H9 (cell line): ENCODE data around the gene SLC49A4. TPM values are rescaled to one million over a fixed set of nuclear protein-coding genes. Genes with fewer than 3 reads are reported as not detected.

Source experiments
- DNase-seq: peaks from one replicate; pipeline ENCODE4 v3.0.0-alpha.2; 2017
- H2AFZ ChIP-seq: one replicate; pipeline ENCODE4 v1.6.1; 2013; ENCODE audit warnings: mild to moderate bottlenecking, low read length, control low read depth, moderate library complexity
- H2AK5ac ChIP-seq: 2 replicates; pipeline ENCODE4 v1.6.1; 2013; ENCODE audit warnings: low read length, control low read depth, mixed read lengths; ENCODE audit not compliant: insufficient read length
- H2BK120ac ChIP-seq: one replicate; pipeline ENCODE4 v1.6.1; 2013; ENCODE audit warnings: low read depth, mild to moderate bottlenecking, low read length, control low read depth, inconsistent platforms; ENCODE audit not compliant: poor library complexity, severe bottlenecking
- H2BK12ac ChIP-seq: 2 replicates; pipeline ENCODE4 v1.6.1; 2013; ENCODE audit warnings: low read length, control low read depth, mixed read lengths, low read depth; ENCODE audit not compliant: insufficient read length
- H2BK15ac ChIP-seq: 2 replicates; pipeline ENCODE4 v1.6.1; 2013; ENCODE audit warnings: low read depth, low read length, control low read depth
- H2BK20ac ChIP-seq: one replicate; pipeline ENCODE4 v1.6.1; 2013; ENCODE audit warnings: low read depth, mild to moderate bottlenecking, low read length, control low read depth, inconsistent platforms; ENCODE audit not compliant: poor library complexity, severe bottlenecking
- H2BK5ac ChIP-seq: 2 replicates; pipeline ENCODE4 v1.6.1; 2013; ENCODE audit warnings: low read length, control low read depth, mixed read lengths; ENCODE audit not compliant: insufficient read length
- H3K14ac ChIP-seq: 2 replicates; pipeline ENCODE4 v1.6.1; 2013; ENCODE audit warnings: low read length, control low read depth; ENCODE audit not compliant: insufficient read depth
- H3K18ac ChIP-seq: 2 replicates; pipeline ENCODE4 v1.6.1; 2013; ENCODE audit warnings: low read depth, mild to moderate bottlenecking, mixed read lengths, low read length, control low read depth; ENCODE audit not compliant: insufficient read length
- H3K23ac ChIP-seq: 2 replicates; pipeline ENCODE4 v1.6.1; 2013; ENCODE audit warnings: low read length, control low read depth, mixed read lengths, low read depth; ENCODE audit not compliant: insufficient read length
- H3K23me2 ChIP-seq: 2 replicates; pipeline ENCODE4 v1.6.1; 2013; ENCODE audit warnings: low read depth, mild to moderate bottlenecking, mixed read lengths, low read length, control low read depth; ENCODE audit not compliant: insufficient read length, poor library complexity, severe bottlenecking
- H3K27ac ChIP-seq: 2 replicates; pipeline ENCODE4 v1.5.1; 2013; ENCODE audit warnings: low read length, control low read depth, mixed read lengths, low read depth; ENCODE audit not compliant: insufficient read length
- H3K27me3 ChIP-seq: 2 replicates; pipeline ENCODE4 v1.6.1; 2013; ENCODE audit warnings: low read length, control low read depth, inconsistent platforms; ENCODE audit not compliant: insufficient read depth
- H3K4ac ChIP-seq: 2 replicates; pipeline ENCODE4 v1.6.1; 2013; ENCODE audit warnings: low read depth, mild to moderate bottlenecking, control low read depth, inconsistent platforms, low read length, moderate library complexity
- H3K4me1 ChIP-seq: 2 replicates; pipeline ENCODE4 v1.6.1; 2013; ENCODE audit warnings: low read length, control low read depth, inconsistent platforms; ENCODE audit not compliant: insufficient read depth
- H3K4me2 ChIP-seq: 2 replicates; pipeline ENCODE4 v1.6.1; 2013; ENCODE audit warnings: low read length, control low read depth, mixed read lengths; ENCODE audit not compliant: insufficient read length, insufficient read depth
- H3K56ac ChIP-seq: 2 replicates; pipeline ENCODE4 v1.6.1; 2013; ENCODE audit warnings: low read depth, mild to moderate bottlenecking, mixed read lengths, low read length, control low read depth; ENCODE audit not compliant: insufficient read length
- H3K79me1 ChIP-seq: 2 replicates; pipeline ENCODE4 v1.6.1; 2013; ENCODE audit warnings: low read depth, mild to moderate bottlenecking, moderate library complexity, low read length, control low read depth, inconsistent platforms; ENCODE audit not compliant: insufficient read depth, poor library complexity, severe bottlenecking
- H3K79me2 ChIP-seq: 2 replicates; pipeline ENCODE4 v1.6.1; 2013; ENCODE audit warnings: low read length, control low read depth, inconsistent platforms; ENCODE audit not compliant: insufficient read depth
- H3K9ac ChIP-seq: 2 replicates; pipeline ENCODE4 v1.6.1; 2013; ENCODE audit warnings: low read length, control low read depth, mixed read lengths; ENCODE audit not compliant: insufficient read length; ENCODE audit errors: extremely low read depth
- H3K9me3 ChIP-seq: one replicate; pipeline ENCODE4 v1.6.1; 2013; ENCODE audit warnings: low read depth, low read length, inconsistent platforms; ENCODE audit not compliant: control insufficient read depth
- H3T11ph ChIP-seq: one replicate; pipeline ENCODE4 v1.6.1; 2013; ENCODE audit warnings: mild to moderate bottlenecking, low read length, control low read depth, inconsistent platforms
- H4K20me1 ChIP-seq: one replicate; pipeline ENCODE4 v1.6.1; 2013; ENCODE audit not compliant: control insufficient read depth, insufficient read length, insufficient read depth
- H4K5ac ChIP-seq: 2 replicates; pipeline ENCODE4 v1.6.1; 2013; ENCODE audit warnings: low read depth, mild to moderate bottlenecking, mixed read lengths, low read length, control low read depth; ENCODE audit not compliant: insufficient read length
- H4K8ac ChIP-seq: replicated peaks from 2 replicates; pipeline ENCODE4 v1.6.1; 2013; ENCODE audit warnings: low read length, control low read depth, mixed read lengths, low read depth; ENCODE audit not compliant: insufficient read length
- H4K91ac ChIP-seq: 2 replicates; pipeline ENCODE4 v1.6.1; 2013; ENCODE audit warnings: low read depth, mild to moderate bottlenecking, moderate library complexity, mixed read lengths, low read length, control low read depth; ENCODE audit not compliant: insufficient read length
- H3K27ac Mint-ChIP-seq, 3 experiments: 2 replicates in 2 of 3; 3 replicates in 1 of 3; pipeline ENCODE4 v1.8.0; 2020 to 2021; ENCODE audit warnings: mixed read lengths in 3 of 3, mild to moderate bottlenecking in 1 of 3, moderate library complexity in 1 of 3
- H3K27me3 Mint-ChIP-seq: 2 replicates; pipeline ENCODE4 v1.8.0; 2021; ENCODE audit warnings: low read depth, mild to moderate bottlenecking, moderate library complexity, mixed read lengths
- H3K36me3 Mint-ChIP-seq, 3 experiments: 2 replicates in 2 of 3; 3 replicates in 1 of 3; pipeline ENCODE4 v1.8.0; 2020 to 2021; ENCODE audit warnings: low read depth in 3 of 3, mixed read lengths in 3 of 3; ENCODE audit not compliant: insufficient read depth in 1 of 3
- H3K4me1 Mint-ChIP-seq, 2 experiments: 2 replicates each; pipeline ENCODE4 v1.8.0; 2020; ENCODE audit warnings: mixed read lengths in 2 of 2
- H3K4me3 Mint-ChIP-seq, 2 experiments: 2 replicates in 1 of 2; 3 replicates in 1 of 2; pipeline ENCODE4 v1.8.0; 2020 to 2021; ENCODE audit warnings: mild to moderate bottlenecking in 2 of 2, mixed read lengths in 2 of 2, moderate library complexity in 1 of 2
- H3K9me3 Mint-ChIP-seq, 2 experiments: 2 replicates in 1 of 2; 3 replicates in 1 of 2; pipeline ENCODE4 v1.8.0; 2020; ENCODE audit warnings: mild to moderate bottlenecking in 2 of 2, mixed read lengths in 2 of 2, moderate library complexity in 1 of 2
- CTCF ChIP-seq: fragments of 200-600 bp; sonication (generic); conservative IDR thresholded peaks from 3 replicates; pipeline ENCODE4 v1.8.0; 2021; ENCODE audit warnings: antibody characterized with exemption, mild to moderate bottlenecking
- WGBS: extraction: QIAGEN DNeasy Blood & Tissue Kit; methylation state at CpG from one replicate; pipeline ENCODE4 v1.1.7; 2013; ENCODE audit warnings: missing lambda C conversion rate, low lambda C conversion rate, mixed read lengths; ENCODE audit not compliant: insufficient read length; ENCODE audit errors: extremely low coverage; 5-methylcytosine and 5-hydroxymethylcytosine counted together
- total RNA-seq: library from RNA; stranded (reverse); gene quantifications from 2 replicates; pipeline ENCODE4 v1.2.1, GENCODE V29; 2021

Gene SLC49A4
- total RNA-seq, 1 experiment from 2014 or later = 10.7 TPM

- no peak overlapping the region for H4K91ac ChIP-seq
- no peak overlapping the region for H3K4me3 Mint-ChIP-seq
- H2BK20ac ChIP-seq = no peak overlapping the region
- no peaks in the 10 kb centered on the region for H3K9me3 ChIP-seq
- DNase-seq = no peak
- WGBS = no CpG with 5 or more reads among the region's 8 CpGs
- no peak overlapping the region for H3K18ac ChIP-seq
- no peak overlapping the region for H3K14ac ChIP-seq
- no peaks in the 10 kb centered on the region for H3K27me3 ChIP-seq
- H3K27ac ChIP-seq = no peak overlapping the region
- no peak overlapping the region for H2BK15ac ChIP-seq
- peaks cover 3% of the 10 kb centered on the region for H3K27me3 Mint-ChIP-seq
- no peak overlapping the region for H3T11ph ChIP-seq
- H2AK5ac ChIP-seq = no peak overlapping the region
- no peak overlapping the region for H3K23ac ChIP-seq
- H3K4me1 Mint-ChIP-seq = peaks cover 41 to 42% of the 10 kb centered on the region in 2 experiments
- peaks cover 0 to 3% of the 10 kb centered on the region in 2 experiments; a peak in 2 of 5 replicates for H3K9me3 Mint-ChIP-seq
- H4K5ac ChIP-seq = no peak overlapping the region
- no peak overlapping the region for H3K56ac ChIP-seq
- H3K4me2 ChIP-seq = no peak overlapping the region
- no peak overlapping the region for H2BK12ac ChIP-seq
- H3K36me3 Mint-ChIP-seq = peaks cover 0 to 7% (median 0%) of the 10 kb centered on the region in 3 experiments; a peak in 4 of 7 replicates
- H3K79me2 ChIP-seq = no peaks in the 10 kb centered on the region
- H3K4me1 ChIP-seq = peaks cover 10% of the 10 kb centered on the region; the same call in 1 of the 2 replicates
- H2AFZ ChIP-seq = no peak overlapping the region
- no peaks in the 10 kb centered on the region for H3K79me1 ChIP-seq
- no peak overlapping the region for H2BK120ac ChIP-seq
- no peak overlapping the region for H4K8ac ChIP-seq
- no peak overlapping the region for H3K9ac ChIP-seq
- no peak overlapping the region for H3K27ac Mint-ChIP-seq
- no peak overlapping the region for H3K4ac ChIP-seq
- H3K23me2 ChIP-seq = no peaks in the 10 kb centered on the region
- H2BK5ac ChIP-seq = no peak overlapping the region
- H4K20me1 ChIP-seq = no peaks in the 10 kb centered on the region
- no peak for TF ChIP-seq CTCF
Measured at GRCh38 chr3:122893282-122893681, 98.4 kb downstream of the SLC49A4 start.
